ENCODE results near the gene BLOC1S6. TPM values are rescaled to one million over a fixed set of nuclear protein-coding genes. Genes with fewer than 3 reads are reported as not detected.
A peak's percentile ranks its signal among the peaks of the same experiment; 100 is the strongest.

The BLOC1S6 gene
- total RNA-seq, 2 donors from 2014 or later = 43.3 to 46.8 TPM

- no peaks in the 10 kb centered on the region for H3K36me3 Mint-ChIP-seq (ENCODE audit: low read depth)
- Histone ChIP-seq H3K9ac (ENCODE audit: extremely low read depth, low read length, poor library complexity, severe bottlenecking) (no peak overlapping the region), H3K4me1 (ENCODE audit: control insufficient read depth, insufficient read depth, low read length) (no peaks in the 10 kb centered on the region), H3K27ac (ENCODE audit: low read depth, low read length) (no peak overlapping the region), H3K27me3 (ENCODE audit: control insufficient read depth, insufficient read depth, low read length, poor library complexity, severe bottlenecking) (peaks cover 97% of the 10 kb centered on the region), H3K9me3 (ENCODE audit: control insufficient read depth, low read length) (no peaks in the 10 kb centered on the region), H3K36me3 (ENCODE audit: control insufficient read depth, insufficient read depth, low read length) (no peaks in the 10 kb centered on the region), H3K4me3 (ENCODE audit: low read length) (peak overlapping the region; percentile 82)
- no peak overlapping the region for H3K27ac Mint-ChIP-seq
- H3K4me3 Mint-ChIP-seq = peak overlapping the region; percentile 61
- peaks cover 4% of the 10 kb centered on the region for H3K4me1 Mint-ChIP-seq
- WGBS, 2 experiments (ENCODE audit: insufficient coverage in 1 of 2, insufficient read length in 1 of 2) = 84 to 91% methylated on average over 8 to 15 of the region's 17 CpGs
- H3K9me3 Mint-ChIP-seq = peaks cover 2% of the 10 kb centered on the region
- H3K27me3 Mint-ChIP-seq (ENCODE audit: insufficient read depth) = peaks cover 98% of the 10 kb centered on the region
- no peak for TF ChIP-seq CTCF (conservative IDR thresholded peaks at IDR 0.05)
- no peak for DNase-seq
Measured at GRCh38 chr15:45635763-45636292, 48.6 kb downstream of the BLOC1S6 start.

GRCh38 chr15:45637141-45637540 lies 50.0 kb downstream of the BLOC1S6 start:
- no peaks in the 10 kb centered on the region for H3K36me3 Mint-ChIP-seq (ENCODE audit: low read depth)
- Histone ChIP-seq H3K4me1 (ENCODE audit: control insufficient read depth, insufficient read depth, low read length) (no peaks in the 10 kb centered on the region), H3K9ac (ENCODE audit: extremely low read depth, low read length, poor library complexity, severe bottlenecking) (no peak overlapping the region), H3K27me3 (ENCODE audit: control insufficient read depth, insufficient read depth, low read length, poor library complexity, severe bottlenecking) (peaks cover 99% of the 10 kb centered on the region), H3K9me3 (ENCODE audit: control insufficient read depth, low read length) (no peaks in the 10 kb centered on the region), H3K27ac (ENCODE audit: low read depth, low read length) (no peak overlapping the region), H3K4me3 (ENCODE audit: low read length) (no peak overlapping the region), H3K36me3 (ENCODE audit: control insufficient read depth, insufficient read depth, low read length) (no peaks in the 10 kb centered on the region)
- no peak overlapping the region for H3K4me3 Mint-ChIP-seq
- no peak for TF ChIP-seq CTCF (conservative IDR thresholded peaks at IDR 0.05)
- 80% methylated on average over 1 of the region's 1 CpG; no CpG with 5 or more reads in 1 of the 2 experiments for WGBS, 2 experiments (ENCODE audit: insufficient coverage in 1 of 2, insufficient read length in 1 of 2)
- peaks cover 2% of the 10 kb centered on the region for H3K9me3 Mint-ChIP-seq
- peaks cover 99% of the 10 kb centered on the region for H3K27me3 Mint-ChIP-seq (ENCODE audit: insufficient read depth)
- peak; percentile 1 for DNase-seq
- no peak overlapping the region for H3K27ac Mint-ChIP-seq
- H3K4me1 Mint-ChIP-seq = peaks cover 4% of the 10 kb centered on the region

GRCh38 chr15:45637552-45638033 lies 50.4 kb downstream of the BLOC1S6 start:
- no peak overlapping the region for H3K9ac ChIP-seq (ENCODE audit: extremely low read depth, low read length, poor library complexity, severe bottlenecking)
- H3K27me3 ChIP-seq (ENCODE audit: control insufficient read depth, insufficient read depth, low read length, poor library complexity, severe bottlenecking) = peaks cover 100% of the 10 kb centered on the region
- no peak overlapping the region for H3K27ac Mint-ChIP-seq
- DNase-seq = peak; percentile 4
- no peaks in the 10 kb centered on the region for H3K36me3 ChIP-seq (ENCODE audit: control insufficient read depth, insufficient read depth, low read length)
- TF ChIP-seq CTCF (conservative IDR thresholded peaks at IDR 0.05) = no peak
- 87% methylated on average over 3 to 6 of the region's 6 CpGs for WGBS, 2 experiments (ENCODE audit: insufficient coverage in 1 of 2, insufficient read length in 1 of 2)
- H3K4me1 Mint-ChIP-seq = peaks cover 6% of the 10 kb centered on the region
- no peak overlapping the region for H3K4me3 Mint-ChIP-seq
- H3K27me3 Mint-ChIP-seq (ENCODE audit: insufficient read depth) = peaks cover 99% of the 10 kb centered on the region
- no peaks in the 10 kb centered on the region for H3K36me3 Mint-ChIP-seq (ENCODE audit: low read depth)
- H3K9me3 Mint-ChIP-seq = no peaks in the 10 kb centered on the region
- H3K27ac ChIP-seq (ENCODE audit: low read depth, low read length) = no peak overlapping the region
- no peaks in the 10 kb centered on the region for H3K9me3 ChIP-seq (ENCODE audit: control insufficient read depth, low read length)
- H3K4me1 ChIP-seq (ENCODE audit: control insufficient read depth, insufficient read depth, low read length) = no peaks in the 10 kb centered on the region
- no peak overlapping the region for H3K4me3 ChIP-seq (ENCODE audit: low read length)
